Measurements from ENCODE around the gene PLEKHA7.

GRCh38 chr11:16832193-16832539, 182.0 kb downstream of the PLEKHA7 start:
- no peak for TF ChIP-seq OSR1 (CRISPR knock-in tag; IDR thresholded peaks at IDR 0.05)
- TF ChIP-seq ARNTL (CRISPR knock-in tag; IDR thresholded peaks at IDR 0.05; ENCODE audit: borderline replicate concordance, low read depth) = no peak
- no peak for TF ChIP-seq ZNF70 (CRISPR knock-in tag; IDR thresholded peaks at IDR 0.05)
- no peak for TF ChIP-seq ZFP3 (CRISPR knock-in tag; IDR thresholded peaks at IDR 0.05)
- TF ChIP-seq RARB (CRISPR knock-in tag; IDR thresholded peaks at IDR 0.05) = no peak
- no peak for TF ChIP-seq PATZ1 (CRISPR knock-in tag; IDR thresholded peaks at IDR 0.05; ENCODE audit: borderline replicate concordance)
- TF ChIP-seq, protein P1, sequence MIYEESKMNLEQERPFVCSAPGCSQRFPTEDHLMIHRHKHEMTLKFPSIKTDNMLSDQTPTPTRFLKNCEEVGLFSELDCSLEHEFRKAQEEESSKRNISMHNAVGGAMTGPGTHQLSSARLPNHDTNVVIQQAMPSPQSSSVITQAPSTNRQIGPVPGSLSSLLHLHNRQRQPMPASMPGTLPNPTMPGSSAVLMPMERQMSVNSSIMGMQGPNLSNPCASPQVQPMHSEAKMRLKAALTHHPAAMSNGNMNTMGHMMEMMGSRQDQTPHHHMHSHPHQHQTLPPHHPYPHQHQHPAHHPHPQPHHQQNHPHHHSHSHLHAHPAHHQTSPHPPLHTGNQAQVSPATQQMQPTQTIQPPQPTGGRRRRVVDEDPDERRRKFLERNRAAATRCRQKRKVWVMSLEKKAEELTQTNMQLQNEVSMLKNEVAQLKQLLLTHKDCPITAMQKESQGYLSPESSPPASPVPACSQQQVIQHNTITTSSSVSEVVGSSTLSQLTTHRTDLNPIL (CRISPR knock-in tag; IDR thresholded peaks at IDR 0.05; ENCODE audit: low read depth) = no peak
- TF ChIP-seq ZFP30 (CRISPR knock-in tag; IDR thresholded peaks at IDR 0.05) = no peak

All from SK-N-SH treated with all-trans-retinoic acid at 6 μM for 48 hours (cell line).